Mononuclear cell (primary cell): ENCODE measurements around the gene TMPRSS11A. TPM values are rescaled to one million over a fixed set of nuclear protein-coding genes. Genes with fewer than 3 reads are reported as not detected.

Experiments used
- H3K27me3 ChIP-seq: 2 replicates; pipeline ENCODE4 v1.6.0; 2011; ENCODE audit warnings: low read length, control low read depth; ENCODE audit not compliant: insufficient read depth
- H3K4me1 ChIP-seq: 2 replicates; pipeline ENCODE4 v1.5.1; 2011; ENCODE audit warnings: mild to moderate bottlenecking, low read length, control low read depth; ENCODE audit not compliant: insufficient read depth
- H3K4me3 ChIP-seq: 2 replicates; pipeline ENCODE4 v1.5.1; 2011; ENCODE audit warnings: mild to moderate bottlenecking, low read length, moderate library complexity
- H3K9me3 ChIP-seq: 2 replicates; pipeline ENCODE4 v1.5.1; 2011; ENCODE audit warnings: low read depth, mild to moderate bottlenecking, control low read depth, low read length
- total RNA-seq: library from RNA; depleted of rRNA; stranded (reverse); fragments of >200 nt; gene quantifications from one replicate; pipeline ENCODE4 v1.2.3, GENCODE V29; 2012

Gene TMPRSS11A, protein sequence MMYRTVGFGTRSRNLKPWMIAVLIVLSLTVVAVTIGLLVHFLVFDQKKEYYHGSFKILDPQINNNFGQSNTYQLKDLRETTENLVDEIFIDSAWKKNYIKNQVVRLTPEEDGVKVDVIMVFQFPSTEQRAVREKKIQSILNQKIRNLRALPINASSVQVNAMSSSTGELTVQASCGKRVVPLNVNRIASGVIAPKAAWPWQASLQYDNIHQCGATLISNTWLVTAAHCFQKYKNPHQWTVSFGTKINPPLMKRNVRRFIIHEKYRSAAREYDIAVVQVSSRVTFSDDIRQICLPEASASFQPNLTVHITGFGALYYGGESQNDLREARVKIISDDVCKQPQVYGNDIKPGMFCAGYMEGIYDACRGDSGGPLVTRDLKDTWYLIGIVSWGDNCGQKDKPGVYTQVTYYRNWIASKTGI
- total RNA-seq, result not detected

DNA sequence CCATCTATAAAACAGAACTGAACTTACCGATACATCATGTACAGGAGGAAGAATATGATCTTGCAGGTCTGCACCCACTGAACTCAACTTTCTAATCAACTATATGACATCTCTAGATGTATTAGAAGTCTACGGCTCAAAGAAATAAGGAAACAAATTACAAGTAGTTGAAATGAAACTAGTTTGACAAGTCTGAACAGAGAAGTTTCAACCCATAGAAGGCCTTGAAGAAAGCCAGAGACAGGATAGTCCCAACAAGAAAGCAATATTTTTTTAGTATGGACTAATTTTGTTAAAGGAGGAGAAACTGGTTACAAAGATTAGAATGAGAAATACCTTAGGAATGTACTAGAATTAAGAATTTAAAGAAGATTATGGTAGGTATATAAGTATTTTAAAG lies at the start of gene TMPRSS11A:
Gene TMPRSS11A, minus strand, starts transcription at position 138 of the 400 bp plus-strand sequence. Its CDS starts 100 bp downstream, at position 38.
- no peaks in the 10 kb centered on the region for H3K9me3 ChIP-seq
- no peaks in the 10 kb centered on the region for H3K4me1 ChIP-seq
- no peak within 1 kb of the TSS for H3K4me3 ChIP-seq
- no peaks in the 10 kb centered on the region for H3K27me3 ChIP-seq

DNA sequence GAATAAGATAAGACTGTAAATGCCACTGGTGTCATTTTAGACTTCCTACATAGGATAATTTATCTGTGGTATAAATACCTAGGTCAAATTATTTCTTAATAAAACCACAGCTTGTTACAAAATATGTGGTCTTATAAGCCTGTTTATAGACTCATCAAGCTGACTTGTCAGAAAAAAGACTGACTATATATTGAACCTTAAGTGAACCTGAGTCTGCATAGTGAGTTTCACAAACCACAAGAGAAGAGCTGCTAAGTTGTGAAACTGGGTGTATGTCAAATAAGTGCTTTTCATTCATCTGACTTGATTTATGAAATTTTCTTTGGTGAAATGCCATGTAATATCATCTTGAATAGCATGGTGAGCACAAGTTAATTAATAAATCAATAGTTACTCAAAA lies 48.4 kb upstream of the TMPRSS11A start:
- no peak overlapping the region for H3K4me3 ChIP-seq

GRCh38 chr4:68002906-68003305 lies 39.6 kb upstream of the TMPRSS11A start:
- Histone ChIP-seq H3K4me1 (no peaks in the 10 kb centered on the region), H3K27me3 (no peaks in the 10 kb centered on the region)

More for the DNA sequence above, 48.4 kb upstream of the TMPRSS11A start:
- no peaks in the 10 kb centered on the region for H3K9me3 ChIP-seq
- no peaks in the 10 kb centered on the region for H3K4me1 ChIP-seq
- no peaks in the 10 kb centered on the region for H3K27me3 ChIP-seq

GRCh38 chr4:67996127-67996526 lies 32.8 kb upstream of the TMPRSS11A start:
- Histone ChIP-seq H3K27me3 (no peaks in the 10 kb centered on the region), H3K9me3 (no peaks in the 10 kb centered on the region), H3K4me1 (no peaks in the 10 kb centered on the region), H3K4me3 (no peak overlapping the region)

More at GRCh38 chr4:68002906-68003305, 39.6 kb upstream of the TMPRSS11A start:
- H3K4me3 ChIP-seq, result no peak overlapping the region
- no peaks in the 10 kb centered on the region for H3K9me3 ChIP-seq

- Histone ChIP-seq H3K27me3 (no peaks in the 10 kb centered on the region), H3K9me3 (no peaks in the 10 kb centered on the region), H3K4me3 (no peak overlapping the region), H3K4me1 (no peaks in the 10 kb centered on the region)
Measured at GRCh38 chr4:67988991-67989390, 25.7 kb upstream of the TMPRSS11A start.

DNA sequence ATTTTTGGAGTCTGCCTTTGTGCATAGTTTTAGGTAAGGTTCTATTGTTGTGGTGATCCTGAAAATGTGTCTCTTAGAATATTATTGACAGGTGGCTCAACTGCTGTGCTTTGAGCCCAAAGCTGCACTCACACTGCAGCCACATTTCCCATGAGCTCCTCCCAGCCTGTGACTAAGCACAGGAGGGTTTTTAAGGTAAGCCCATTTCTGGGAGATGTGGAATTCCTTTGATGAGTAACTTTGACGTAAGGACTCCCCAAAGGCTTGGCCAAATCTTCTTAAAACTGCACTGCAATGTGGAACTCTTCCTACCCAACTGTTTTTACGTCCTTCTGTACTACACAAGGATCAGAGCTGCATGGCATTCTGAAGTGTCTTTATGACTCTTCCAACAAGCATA lies 20.0 kb upstream of the TMPRSS11A start:
- H3K4me1 ChIP-seq, result no peaks in the 10 kb centered on the region
- no peaks in the 10 kb centered on the region for H3K9me3 ChIP-seq
- no peaks in the 10 kb centered on the region for H3K27me3 ChIP-seq
- H3K4me3 ChIP-seq, result no peak overlapping the region

- no peaks in the 10 kb centered on the region for H3K9me3 ChIP-seq
- H3K27me3 ChIP-seq, result no peaks in the 10 kb centered on the region
- no peaks in the 10 kb centered on the region for H3K4me1 ChIP-seq
- H3K4me3 ChIP-seq, result no peak overlapping the region
Measured at GRCh38 chr4:67980512-67980911, 17.2 kb upstream of the TMPRSS11A start.

- no peak overlapping the region for H3K4me3 ChIP-seq
- no peaks in the 10 kb centered on the region for H3K4me1 ChIP-seq
- H3K9me3 ChIP-seq, result no peaks in the 10 kb centered on the region
- no peaks in the 10 kb centered on the region for H3K27me3 ChIP-seq
Measured at GRCh38 chr4:67973608-67974007, 10.3 kb upstream of the TMPRSS11A start.

GRCh38 chr4:67954890-67955289 lies 8.4 kb downstream of the TMPRSS11A start:
- Histone ChIP-seq H3K4me3 (no peak overlapping the region), H3K4me1 (no peaks in the 10 kb centered on the region), H3K9me3 (peaks cover 5% of the 10 kb centered on the region), H3K27me3 (no peaks in the 10 kb centered on the region)

- Histone ChIP-seq H3K9me3 (no peaks in the 10 kb centered on the region), H3K27me3 (no peaks in the 10 kb centered on the region), H3K4me3 (no peak overlapping the region), H3K4me1 (no peaks in the 10 kb centered on the region)
Measured at GRCh38 chr4:67941074-67941473, 22.2 kb downstream of the TMPRSS11A start.

DNA sequence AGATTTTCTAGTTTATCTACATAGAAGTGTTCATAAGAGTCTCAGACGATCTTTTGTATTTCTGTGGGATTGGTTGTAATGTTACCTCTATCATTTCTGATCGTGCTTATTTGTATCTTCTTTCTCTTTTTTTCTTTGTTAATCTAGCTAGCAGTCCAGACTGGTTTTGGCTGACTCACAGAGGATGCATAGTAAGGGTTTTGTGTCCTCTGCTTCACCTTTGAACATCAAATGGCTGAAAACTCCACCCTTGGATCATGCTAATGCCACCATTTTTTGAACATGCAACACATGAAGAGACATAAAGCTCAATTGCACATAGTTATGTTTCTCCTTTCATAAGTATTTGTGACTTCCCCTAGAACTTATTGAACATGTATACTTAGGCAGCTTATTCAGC lies 22.8 kb downstream of the TMPRSS11A start:
- Histone ChIP-seq H3K4me1 (no peaks in the 10 kb centered on the region), H3K27me3 (no peaks in the 10 kb centered on the region), H3K4me3 (no peak overlapping the region), H3K9me3 (no peaks in the 10 kb centered on the region)

GRCh38 chr4:67939195-67939594 lies 24.1 kb downstream of the TMPRSS11A start:
- Histone ChIP-seq H3K4me1 (no peaks in the 10 kb centered on the region), H3K4me3 (no peak overlapping the region), H3K9me3 (no peaks in the 10 kb centered on the region), H3K27me3 (no peaks in the 10 kb centered on the region)

DNA sequence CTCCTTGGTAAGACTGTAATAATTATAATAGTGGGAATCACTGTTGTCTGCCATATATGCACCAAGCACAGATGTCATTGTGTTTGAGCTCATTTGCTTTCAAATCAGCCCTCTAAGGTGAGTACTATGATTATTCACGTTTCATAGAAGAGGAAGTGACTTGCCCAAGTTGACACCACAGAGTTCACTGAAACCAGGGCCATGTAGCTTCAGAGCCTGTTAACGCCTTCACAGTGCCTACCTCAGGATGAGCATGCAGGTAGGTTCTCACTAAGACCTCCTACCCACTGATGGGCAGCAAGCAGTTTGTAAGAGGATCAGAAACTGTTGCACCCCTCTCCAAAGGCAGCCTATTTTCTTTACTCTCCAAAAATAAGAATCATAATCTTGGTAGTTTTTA lies 27.4 kb downstream of the TMPRSS11A start:
- H3K4me3 ChIP-seq, result no peak overlapping the region
- no peaks in the 10 kb centered on the region for H3K4me1 ChIP-seq
- H3K27me3 ChIP-seq, result no peaks in the 10 kb centered on the region
- H3K9me3 ChIP-seq, result no peaks in the 10 kb centered on the region

- Histone ChIP-seq H3K4me1 (no peaks in the 10 kb centered on the region), H3K4me3 (no peak overlapping the region), H3K9me3 (no peaks in the 10 kb centered on the region), H3K27me3 (no peaks in the 10 kb centered on the region)
Measured at GRCh38 chr4:67934628-67935027, 28.7 kb downstream of the TMPRSS11A start.

DNA sequence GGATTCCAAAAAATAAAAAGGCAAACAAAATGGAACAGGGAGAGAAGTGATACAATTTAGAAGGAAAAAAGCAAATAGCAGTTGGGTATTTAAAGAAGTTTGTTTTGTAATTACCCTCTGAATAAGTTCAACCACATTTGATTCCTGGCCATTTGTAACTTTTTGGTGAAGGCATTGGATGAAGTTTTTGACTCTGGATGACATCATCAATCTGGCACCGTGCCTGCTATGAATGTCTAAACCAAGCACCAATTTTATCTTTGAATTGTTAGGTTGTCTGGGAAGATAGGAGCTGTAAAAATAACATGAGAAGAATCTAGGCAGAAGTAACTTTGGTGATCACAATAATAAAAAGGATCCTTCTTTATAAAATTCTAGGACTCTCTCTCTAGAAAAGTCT lies 29.5 kb downstream of the TMPRSS11A start:
- H3K9me3 ChIP-seq, result no peaks in the 10 kb centered on the region
- no peak overlapping the region for H3K4me3 ChIP-seq
- no peaks in the 10 kb centered on the region for H3K27me3 ChIP-seq
- H3K4me1 ChIP-seq, result no peaks in the 10 kb centered on the region

DNA sequence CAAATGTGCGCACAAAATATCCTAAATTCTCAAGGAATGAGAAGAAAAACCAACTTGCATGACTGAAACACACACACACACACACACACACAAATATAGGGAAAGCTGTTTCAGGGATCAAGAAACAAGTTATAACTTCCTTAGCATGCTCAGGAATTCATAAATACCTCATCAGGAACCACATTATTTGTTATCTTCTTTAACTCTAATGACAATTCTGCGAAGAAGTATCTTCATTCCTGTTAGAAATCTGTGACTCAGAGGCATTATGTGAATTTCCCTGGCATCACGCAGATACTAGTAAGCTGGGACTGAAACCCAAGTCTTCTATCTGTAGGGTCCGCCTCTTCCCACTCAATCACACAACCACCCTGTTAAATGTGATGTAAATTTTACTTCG lies 30.3 kb downstream of the TMPRSS11A start:
- H3K9me3 ChIP-seq, result no peaks in the 10 kb centered on the region
- H3K4me1 ChIP-seq, result no peaks in the 10 kb centered on the region
- H3K4me3 ChIP-seq, result no peak overlapping the region
- H3K27me3 ChIP-seq, result no peaks in the 10 kb centered on the region
